HG03571 (cell line): ENCODE measurements around the gene ADARB1.

Source experiments
- ATAC-seq: cut with Tn5 transposase; IDR thresholded peaks from one replicate; pipeline ENCODE4 v1.9.1; 2021; ENCODE audit not compliant: unreplicated experiment

Gene ADARB1

GRCh38 chr21:45113543-45113942, 39.2 kb downstream of the ADARB1 start:
- ATAC-seq, result no peak

GRCh38 chr21:45114072-45114471, 39.7 kb downstream of the ADARB1 start:
- no peak for ATAC-seq

GRCh38 chr21:45114475-45114874, 40.1 kb downstream of the ADARB1 start:
- ATAC-seq, result no peak

GRCh38 chr21:45115141-45115540, 40.8 kb downstream of the ADARB1 start:
- ATAC-seq, result no peak

- no peak for ATAC-seq
Measured at GRCh38 chr21:45116066-45116465, 41.7 kb downstream of the ADARB1 start.

- no peak for ATAC-seq
Measured at GRCh38 chr21:45117314-45117713, 42.9 kb downstream of the ADARB1 start.

GRCh38 chr21:45118099-45118498, 43.7 kb downstream of the ADARB1 start:
- ATAC-seq, result no peak

- no peak for ATAC-seq
Measured at GRCh38 chr21:45119812-45120211, 45.4 kb downstream of the ADARB1 start.

- no peak for ATAC-seq
Measured at GRCh38 chr21:45120975-45121374, 46.6 kb downstream of the ADARB1 start.

GRCh38 chr21:45122030-45122429, 47.6 kb downstream of the ADARB1 start:
- ATAC-seq, result no peak

GRCh38 chr21:45122432-45123132, 48.2 kb downstream of the ADARB1 start:
- no peak for ATAC-seq

GRCh38 chr21:45123440-45123839, 49.1 kb downstream of the ADARB1 start:
- no peak for ATAC-seq

GRCh38 chr21:45124596-45124995, 50.2 kb downstream of the ADARB1 start:
- ATAC-seq, result no peak

GRCh38 chr21:45125357-45125756, 51.0 kb downstream of the ADARB1 start:
- no peak for ATAC-seq

- no peak for ATAC-seq
Measured at GRCh38 chr21:45126204-45126626, 51.8 kb downstream of the ADARB1 start.

GRCh38 chr21:45126983-45127382, 52.6 kb downstream of the ADARB1 start:
- ATAC-seq, result no peak

GRCh38 chr21:45127937-45128336, 53.6 kb downstream of the ADARB1 start:
- no peak for ATAC-seq

GRCh38 chr21:45128613-45129188, 54.3 kb downstream of the ADARB1 start:
- no peak for ATAC-seq

GRCh38 chr21:45129189-45129923, 55.0 kb downstream of the ADARB1 start:
- no peak for ATAC-seq

GRCh38 chr21:45130324-45130774, 56.0 kb downstream of the ADARB1 start:
- ATAC-seq, result no peak

- ATAC-seq, result no peak
Measured at GRCh38 chr21:45131537-45131999, 57.2 kb downstream of the ADARB1 start.
